SJSA1 (cell line): Measurements from ENCODE around the gene GRXCR2. TPM values are rescaled to one million over a fixed set of nuclear protein-coding genes. Genes with fewer than 3 reads are reported as not detected.

Source experiments
- DNase-seq, 2 experiments: peaks; one replicate each; pipeline ENCODE4 v3.0.0-alpha.2; 2015 to 2020; ENCODE audit warnings: low spot score in 2 of 2, low read depth in 1 of 2
- H3K27ac ChIP-seq: fragments of 250-450 bp; sonication (Bioruptor Pico); 2 replicates; pipeline ENCODE4 v1.5.1; 2020; ENCODE audit warnings: mild to moderate bottlenecking, moderate library complexity
- H3K27me3 ChIP-seq: fragments of 250-450 bp; sonication (Bioruptor Pico); replicated peaks from 2 replicates; pipeline ENCODE4 v1.5.1; 2020; ENCODE audit warnings: mild to moderate bottlenecking, moderate library complexity
- H3K36me3 ChIP-seq: fragments of 250-450 bp; sonication (Bioruptor Pico); 2 replicates; pipeline ENCODE4 v1.5.1; 2020; ENCODE audit warnings: mild to moderate bottlenecking
- H3K4me1 ChIP-seq: fragments of 250-450 bp; sonication (Bioruptor Pico); replicated peaks from 2 replicates; pipeline ENCODE4 v1.6.1; 2021; ENCODE audit warnings: mild to moderate bottlenecking
- H3K4me3 ChIP-seq: fragments of 250-450 bp; sonication (Bioruptor Pico); 2 replicates; pipeline ENCODE4 v1.5.1; 2020; ENCODE audit warnings: mild to moderate bottlenecking
- H3K9me3 ChIP-seq: fragments of 250-450 bp; sonication (Bioruptor Pico); replicated peaks from 2 replicates; pipeline ENCODE4 v1.5.1; 2020; ENCODE audit warnings: mild to moderate bottlenecking
- total RNA-seq: library from RNA; depleted of rRNA; stranded (reverse); fragments of >200 nt; shearing (Covaris generic); gene quantifications from 2 replicates; pipeline ENCODE4 v1.2.3, GENCODE V29; 2014; rRNA removed

The GRXCR2 gene
- total RNA-seq, 1 experiment from 2014 or later: 0.21 TPM

DNA sequence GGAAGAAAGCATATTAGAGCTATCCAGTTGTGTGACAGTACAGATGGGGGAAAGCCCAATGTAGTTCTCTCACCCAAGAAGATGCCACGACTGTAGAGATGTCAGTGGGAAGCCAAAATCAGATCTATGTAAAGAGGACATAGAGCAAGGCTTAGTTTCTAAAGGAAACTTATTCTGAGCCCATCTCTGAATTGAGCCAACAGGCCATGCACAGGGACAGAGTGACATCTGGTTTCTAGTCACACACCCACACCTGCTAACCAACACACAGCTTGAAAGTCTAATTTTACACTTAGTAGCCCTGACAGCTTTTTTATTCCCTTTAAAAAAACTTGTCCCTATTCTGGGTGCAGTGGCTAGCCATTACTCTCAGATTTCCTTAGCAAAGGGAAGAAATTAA, 59.9 kb downstream of the GRXCR2 start:
- Histone ChIP-seq H3K4me3 (no peak overlapping the region), H3K27me3 (no peaks in the 10 kb centered on the region), H3K36me3 (peaks cover 4% of the 10 kb centered on the region), H3K27ac (no peak overlapping the region), H3K9me3 (no peaks in the 10 kb centered on the region), H3K4me1 (no peaks in the 10 kb centered on the region)
- no peak for DNase-seq

GRCh38 chr5:145811834-145812625, 60.8 kb downstream of the GRXCR2 start:
- Histone ChIP-seq H3K4me1 (no peaks in the 10 kb centered on the region), H3K4me3 (no peak overlapping the region), H3K36me3 (peaks cover 2% of the 10 kb centered on the region), H3K27ac (no peak overlapping the region), H3K9me3 (no peaks in the 10 kb centered on the region), H3K27me3 (no peaks in the 10 kb centered on the region)
- DNase-seq: no peak

Other genes starting within 250 kb of the GRXCR2 start
- 28.4 and 29.2 TPM in 2 replicates for gene PRELID2, start 37.7 kb downstream of the GRXCR2 start, total RNA-seq
- 11.2 and 23.1 TPM in 2 replicates for gene SH3RF2, start 63.6 kb upstream of the GRXCR2 start, total RNA-seq
- gene PLAC8L1, start 232.6 kb upstream of the GRXCR2 start, total RNA-seq: not detected in 2 replicates